ENCODE measurements around the gene CGB1. TPM values are rescaled to one million over a fixed set of nuclear protein-coding genes. Genes with fewer than 3 reads are reported as not detected.
A peak's percentile ranks its signal among the peaks of the same experiment; 100 is the strongest.

Gene CGB1
- total and polyA plus RNA-seq, 9 of the 15 experiments (the other 6 are each of a cell fraction or from before 2014, with no cell fraction given) = not detected

GRCh38 chr19:48992581-48993174, 44.0 kb downstream of the CGB1 start (continued):
- 0 out of 2 replicates have a peak, but pooled peaks have one; percentile 23 for TF ChIP-seq ZBTB43 (CRISPR knock-in tag; IDR thresholded peaks at IDR 0.05)
- TF ChIP-seq ZFP36 (IDR thresholded peaks at IDR 0.05; ENCODE audit: low read depth, low read length, partially characterized antibody) = no peak
- TF ChIP-seq RCOR1 (IDR thresholded peaks at IDR 0.05; ENCODE audit: borderline replicate concordance in 1 of 2, low read depth in 2 of 2, low read length in 2 of 2) = no peak
- TF ChIP-seq LARP7 (IDR thresholded peaks at IDR 0.05) = peak; percentile 10; the same call in 1 of the 2 replicates
- TF ChIP-seq ARID4B (CRISPR knock-in tag; IDR thresholded peaks at IDR 0.05) = peak; percentile 18; the same call in 1 of the 2 replicates
- 0 out of 2 replicates have a peak, but pooled peaks have one; percentile 3 for TF ChIP-seq ZBTB26 (CRISPR knock-in tag; IDR thresholded peaks at IDR 0.05)
- no peak for TF ChIP-seq SAFB (IDR thresholded peaks at IDR 0.05; ENCODE audit: borderline replicate concordance, low read depth, low read length)
- 0 out of 2 replicates have a peak, but pooled peaks have one; percentile 17 for TF ChIP-seq ESRRA (IDR thresholded peaks at IDR 0.05; ENCODE audit: borderline replicate concordance, low read depth)
- no peak for TF ChIP-seq TOE1 (IDR thresholded peaks at IDR 0.05; ENCODE audit: borderline replicate concordance)
- no peak for TF ChIP-seq TOE1 (CRISPR knock-in tag; IDR thresholded peaks at IDR 0.05; ENCODE audit: borderline replicate concordance, low read depth)
- no peak for TF ChIP-seq ZNF830 (CRISPR knock-in tag; IDR thresholded peaks at IDR 0.05)
- peak; percentile 45 for TF ChIP-seq NKRF (IDR thresholded peaks at IDR 0.05; ENCODE audit: borderline replicate concordance)
- TF ChIP-seq DIDO1 (tag; IDR thresholded peaks at IDR 0.05; ENCODE audit: low read depth) = no peak
- TF ChIP-seq GTF2F1 (IDR thresholded peaks at IDR 0.05; ENCODE audit: low read depth, low read length) = no peak
- TF ChIP-seq, protein P1, sequence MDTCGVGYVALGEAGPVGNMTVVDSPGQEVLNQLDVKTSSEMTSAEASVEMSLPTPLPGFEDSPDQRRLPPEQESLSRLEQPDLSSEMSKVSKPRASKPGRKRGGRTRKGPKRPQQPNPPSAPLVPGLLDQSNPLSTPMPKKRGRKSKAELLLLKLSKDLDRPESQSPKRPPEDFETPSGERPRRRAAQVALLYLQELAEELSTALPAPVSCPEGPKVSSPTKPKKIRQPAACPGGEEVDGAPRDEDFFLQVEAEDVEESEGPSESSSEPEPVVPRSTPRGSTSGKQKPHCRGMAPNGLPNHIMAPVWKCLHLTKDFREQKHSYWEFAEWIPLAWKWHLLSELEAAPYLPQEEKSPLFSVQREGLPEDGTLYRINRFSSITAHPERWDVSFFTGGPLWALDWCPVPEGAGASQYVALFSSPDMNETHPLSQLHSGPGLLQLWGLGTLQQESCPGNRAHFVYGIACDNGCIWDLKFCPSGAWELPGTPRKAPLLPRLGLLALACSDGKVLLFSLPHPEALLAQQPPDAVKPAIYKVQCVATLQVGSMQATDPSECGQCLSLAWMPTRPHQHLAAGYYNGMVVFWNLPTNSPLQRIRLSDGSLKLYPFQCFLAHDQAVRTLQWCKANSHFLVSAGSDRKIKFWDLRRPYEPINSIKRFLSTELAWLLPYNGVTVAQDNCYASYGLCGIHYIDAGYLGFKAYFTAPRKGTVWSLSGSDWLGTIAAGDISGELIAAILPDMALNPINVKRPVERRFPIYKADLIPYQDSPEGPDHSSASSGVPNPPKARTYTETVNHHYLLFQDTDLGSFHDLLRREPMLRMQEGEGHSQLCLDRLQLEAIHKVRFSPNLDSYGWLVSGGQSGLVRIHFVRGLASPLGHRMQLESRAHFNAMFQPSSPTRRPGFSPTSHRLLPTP (IDR thresholded peaks at IDR 0.05; ENCODE audit: borderline replicate concordance, extremely low read depth, insufficient read length) = no peak

Data from K562 (cell line).